Neutrophil (primary cell): ENCODE measurements around the gene KDM4D.
"Not testable (repeated sequence)": the region's sequence is repeated elsewhere in the genome, so short reads cannot be mapped to it uniquely, and the experiment has no call there.

Experiments used
- H3K27ac ChIP-seq: fragments of 200-600 bp; sonication (generic); 2 replicates; pipeline ENCODE4 v1.5.1; 2016; ENCODE audit warnings: mild to moderate bottlenecking, moderate library complexity
- H3K27me3 ChIP-seq: fragments of 200-600 bp; sonication (generic); 2 replicates; pipeline ENCODE4 v1.6.0; 2016; ENCODE audit warnings: mild to moderate bottlenecking
- H3K36me3 ChIP-seq: fragments of 200-600 bp; sonication (generic); 2 replicates; pipeline ENCODE4 v1.5.1; 2017
- H3K4me1 ChIP-seq, 2 experiments: fragments of 200-600 bp in 1 of 2; sonication (generic) in 1 of 2; 1 replicate in 1 of 2; 2 replicates in 1 of 2; pipeline versions ENCODE4 v1.5.1 to v1.6.1; 2013 to 2016; ENCODE audit warnings: low read depth in 1 of 2, low read length in 1 of 2, mild to moderate bottlenecking in 1 of 2, moderate library complexity in 1 of 2; ENCODE audit not compliant: control insufficient read depth in 1 of 2, insufficient read depth in 1 of 2
- H3K4me3 ChIP-seq, 2 experiments: fragments of 200-600 bp in 1 of 2; sonication (generic) in 1 of 2; 1 replicate in 1 of 2; 2 replicates in 1 of 2; pipeline ENCODE4 v1.5.1; 2013 to 2016; ENCODE audit warnings: low read depth in 1 of 2, low read length in 1 of 2, mild to moderate bottlenecking in 1 of 2, moderate library complexity in 1 of 2
- H3K9me3 ChIP-seq: fragments of 200-600 bp; sonication (generic); 2 replicates; pipeline ENCODE4 v1.5.1; 2016
- CTCF ChIP-seq: fragments of 200-600 bp; sonication (generic); IDR thresholded peaks from 2 replicates; pipeline ENCODE4 v1.5.1; 2016; ENCODE audit warnings: antibody characterized with exemption

KDM4D gene

GRCh38 chr11:94926698-94927237, 46.7 kb upstream of the KDM4D start:
- Histone ChIP-seq H3K4me1 (no peaks in the 10 kb centered on the region), H3K27ac (no peak overlapping the region), H3K4me3 (no peak overlapping the region), H3K36me3 (no peaks in the 10 kb centered on the region), H3K9me3 (no peaks in the 10 kb centered on the region), H3K27me3 (no peaks in the 10 kb centered on the region)
- no peak for TF ChIP-seq CTCF

- Histone ChIP-seq H3K27me3 (no peaks in the 10 kb centered on the region), H3K36me3 (no peaks in the 10 kb centered on the region), H3K4me1 (no peaks in the 10 kb centered on the region), H3K27ac (no peak overlapping the region), H3K4me3 (no peak overlapping the region), H3K9me3 (no peaks in the 10 kb centered on the region)
- TF ChIP-seq CTCF: no peak
These were observed 45.2 kb upstream of the KDM4D start for GRCh38 chr11:94928117-94928990.

GRCh38 chr11:94932072-94932471, 41.4 kb upstream of the KDM4D start:
- H3K27ac ChIP-seq, H3K4me3 ChIP-seq, H3K9me3 ChIP-seq, H3K36me3 ChIP-seq, H3K27me3 ChIP-seq, H3K4me1 ChIP-seq: not testable (repeated sequence)

GRCh38 chr11:94932503-94932902, 41.0 kb upstream of the KDM4D start:
- Histone ChIP-seq H3K9me3 (no peaks in the 10 kb centered on the region), H3K4me1 (no peaks in the 10 kb centered on the region), H3K36me3 (no peaks in the 10 kb centered on the region), H3K27me3 (no peaks in the 10 kb centered on the region), H3K27ac (no peak overlapping the region), H3K4me3 (no peak overlapping the region)
- no peak for TF ChIP-seq CTCF

- no peak for TF ChIP-seq CTCF
- no peaks in the 10 kb centered on the region for H3K36me3 ChIP-seq
- no peak overlapping the region for H3K27ac ChIP-seq
- no peaks in the 10 kb centered on the region for H3K4me1 ChIP-seq
- no peak overlapping the region for H3K4me3 ChIP-seq
- H3K27me3 ChIP-seq: no peaks in the 10 kb centered on the region
- no peaks in the 10 kb centered on the region for H3K9me3 ChIP-seq
These were observed 40.0 kb upstream of the KDM4D start for GRCh38 chr11:94933223-94934130.
